NCI-H2196 (cell line): ENCODE results near the gene TYSND1.
"Not testable (repeated sequence)": the region's sequence is repeated elsewhere in the genome, so short reads cannot be mapped to it uniquely, and the experiment has no call there.

Source experiments
- DNase-seq: peaks from one replicate; lab custom pipeline; 2025; ENCODE audit not compliant: unreplicated experiment; lab: John Stamatoyannopoulos, UW

The TYSND1 gene

GRCh38 chr10:70111496-70111895, 35.0 kb downstream of the TYSND1 start:
- DNase-seq, result no peak

GRCh38 chr10:70109064-70109729, 37.3 kb downstream of the TYSND1 start:
- no peak for DNase-seq

GRCh38 chr10:70106958-70107791, 39.3 kb downstream of the TYSND1 start:
- DNase-seq, result no peak

- no peak for DNase-seq
Observed at GRCh38 chr10:70101668-70102067, 44.8 kb downstream of the TYSND1 start.

- not testable (repeated sequence) for DNase-seq
Observed at GRCh38 chr10:70101068-70101562, 45.4 kb downstream of the TYSND1 start.

GRCh38 chr10:70098271-70098670, 48.2 kb downstream of the TYSND1 start:
- DNase-seq, result no peak

GRCh38 chr10:70097459-70097858, 49.0 kb downstream of the TYSND1 start:
- no peak for DNase-seq

GRCh38 chr10:70096705-70097420, 49.6 kb downstream of the TYSND1 start:
- no peak for DNase-seq

GRCh38 chr10:70096016-70096704, 50.3 kb downstream of the TYSND1 start:
- no peak for DNase-seq

GRCh38 chr10:70094250-70094649, 52.2 kb downstream of the TYSND1 start:
- DNase-seq, result no peak

GRCh38 chr10:70093335-70093944, 53.1 kb downstream of the TYSND1 start:
- no peak for DNase-seq

- no peak for DNase-seq
Observed at GRCh38 chr10:70092389-70092718, 54.1 kb downstream of the TYSND1 start.

- no peak for DNase-seq
Observed at GRCh38 chr10:70090951-70091350, 55.5 kb downstream of the TYSND1 start.

- no peak for DNase-seq
Observed at GRCh38 chr10:70090013-70090412, 56.5 kb downstream of the TYSND1 start.

- DNase-seq, result no peak
Observed at GRCh38 chr10:70088308-70088698, 58.2 kb downstream of the TYSND1 start.
